IMR-90 (cell line): ENCODE results near the gene DCUN1D3. TPM values are rescaled to one million over a fixed set of nuclear protein-coding genes. Genes with fewer than 3 reads are reported as not detected.

Source experiments
- ATAC-seq: fragments of 200-7000 bp; cut with Tn5 transposase; 2 replicates; pipeline ENCODE4 v1.9.1; 2020; ENCODE audit warnings: low read depth, mild to moderate bottlenecking, moderate library complexity
- BruUV-seq: library from RNA; stranded (reverse); fragments of 400-500 nt; replicated peaks from 2 replicates; lab custom pipeline; 2021; lab: Mats Ljungman, UMichigan
- CTCF ChIA-PET: fragments of 300-600 bp; formaldehyde crosslinking; extraction: SDS; loops from one replicate; lab custom pipeline; 2021; ENCODE audit warnings: antibody characterized with exemption; lab: Yijun Ruan, JAX
- POLR2A ChIA-PET: fragments of 300-600 bp; sonication (Branson Sonifier 250); formaldehyde crosslinking; loops from one replicate; lab custom pipeline; 2022; ENCODE audit warnings: antibody characterized with exemption; ENCODE audit not compliant: unreplicated experiment; lab: Charles Lee
- DNase-seq: peaks from one replicate; pipeline ENCODE4 v3.0.0; 2013
- H2AFZ ChIP-seq: replicated peaks from 2 replicates; pipeline ENCODE3; 2013; ENCODE audit warnings: low read length, mild to moderate bottlenecking; ENCODE audit not compliant: poor library complexity
- H2AK5ac ChIP-seq: 2 replicates; pipeline ENCODE4 v1.6.1; 2013; ENCODE audit warnings: low read depth, low read length, inconsistent platforms
- H2AK9ac ChIP-seq: replicated peaks from 2 replicates; pipeline ENCODE3; 2013; ENCODE audit warnings: mild to moderate bottlenecking, low read depth, low read length, moderate library complexity; ENCODE audit not compliant: poor library complexity
- H2BK120ac ChIP-seq: 2 replicates; pipeline ENCODE4 v1.6.1; 2013; ENCODE audit warnings: low read depth, low read length, inconsistent platforms
- H2BK15ac ChIP-seq: 3 replicates; pipeline ENCODE4 v1.6.1; 2013; ENCODE audit warnings: low read depth, low read length, inconsistent platforms
- H2BK20ac ChIP-seq: 2 replicates; pipeline ENCODE4 v1.6.1; 2013; ENCODE audit warnings: low read depth, mild to moderate bottlenecking, inconsistent platforms, low read length, moderate library complexity
- H2BK5ac ChIP-seq: 2 replicates; pipeline ENCODE4 v1.6.1; 2013; ENCODE audit warnings: mild to moderate bottlenecking, low read depth, low read length, inconsistent platforms; ENCODE audit not compliant: poor library complexity, severe bottlenecking
- H3K14ac ChIP-seq: replicated peaks from 2 replicates; pipeline ENCODE4 v1.6.1; 2013; ENCODE audit warnings: low read depth, low read length, inconsistent platforms
- H3K18ac ChIP-seq: 2 replicates; pipeline ENCODE4 v1.6.1; 2013; ENCODE audit warnings: low read depth, low read length, control low read depth
- H3K23ac ChIP-seq: 2 replicates; pipeline ENCODE4 v1.6.1; 2013; ENCODE audit warnings: low read depth, low read length, inconsistent platforms
- H3K27ac ChIP-seq: 2 replicates; pipeline ENCODE4 v1.5.1; 2013; ENCODE audit warnings: mild to moderate bottlenecking, control low read depth, low read length; ENCODE audit not compliant: insufficient read depth
- H3K27me3 ChIP-seq: 2 replicates; pipeline ENCODE4 v1.6.1; 2013; ENCODE audit warnings: low read length; ENCODE audit not compliant: control insufficient read depth, insufficient read depth
- H3K36me3 ChIP-seq: 2 replicates; pipeline ENCODE4 v1.6.1; 2013; ENCODE audit warnings: low read length, mixed read lengths; ENCODE audit not compliant: control insufficient read depth, insufficient read depth
- H3K4ac ChIP-seq: 2 replicates; pipeline ENCODE4 v1.6.1; 2013; ENCODE audit warnings: low read depth, low read length, inconsistent platforms
- H3K4me1 ChIP-seq: 2 replicates; pipeline ENCODE4 v1.6.1; 2013; ENCODE audit warnings: low read length, mixed read lengths; ENCODE audit not compliant: control insufficient read depth, insufficient read depth
- H3K4me2 ChIP-seq: 2 replicates; pipeline ENCODE4 v1.6.1; 2013; ENCODE audit warnings: low read depth, mild to moderate bottlenecking, control low read depth, low read length, moderate library complexity
- H3K4me3 ChIP-seq: 2 replicates; pipeline ENCODE4 v1.5.1; 2013; ENCODE audit warnings: low read depth, mild to moderate bottlenecking, control low read depth, low read length, moderate library complexity; ENCODE audit not compliant: insufficient read depth
- H3K56ac ChIP-seq: 2 replicates; pipeline ENCODE4 v1.6.1; 2013; ENCODE audit warnings: low read length, inconsistent platforms; ENCODE audit not compliant: insufficient read depth; ENCODE audit errors: extremely low read depth
- H3K79me1 ChIP-seq, 2 experiments: 2 replicates each; pipeline ENCODE4 v1.6.1; 2013; ENCODE audit warnings: low read length in 2 of 2, inconsistent platforms in 1 of 2, low read depth in 1 of 2
- H3K9ac ChIP-seq: 2 replicates; pipeline ENCODE4 v1.6.1; 2013; ENCODE audit warnings: low read depth, low read length, control low read depth
- H3K9me1 ChIP-seq: 2 replicates; pipeline ENCODE4 v1.6.1; 2013; ENCODE audit warnings: low read length, inconsistent platforms; ENCODE audit not compliant: insufficient read depth
- H3K9me3 ChIP-seq: 2 replicates; pipeline ENCODE4 v1.6.1; 2013; ENCODE audit warnings: low read length; ENCODE audit not compliant: control insufficient read depth, insufficient read depth
- H4K20me1 ChIP-seq: 2 replicates; pipeline ENCODE4 v1.6.1; 2013; ENCODE audit warnings: low read length, inconsistent platforms; ENCODE audit not compliant: insufficient read depth
- H4K5ac ChIP-seq: 2 replicates; pipeline ENCODE4 v1.6.1; 2013; ENCODE audit warnings: mild to moderate bottlenecking, low read depth, low read length, control low read depth
- H4K8ac ChIP-seq, 2 experiments: 2 replicates each; pipeline ENCODE4 v1.6.1; 2013; ENCODE audit warnings: low read depth in 2 of 2, low read length in 2 of 2, control low read depth in 1 of 2, inconsistent platforms in 1 of 2
- H4K91ac ChIP-seq: 2 replicates; pipeline ENCODE4 v1.6.1; 2013; ENCODE audit warnings: low read depth, low read length, inconsistent platforms; ENCODE audit not compliant: insufficient read depth
- BHLHE40 ChIP-seq: fragments of 150-350 bp; IDR thresholded peaks from 2 replicates; pipeline ENCODE4 v1.6.1; 2016; ENCODE audit warnings: mild to moderate bottlenecking, low read depth, low read length
- CEBPB ChIP-seq: IDR thresholded peaks from 2 replicates; pipeline ENCODE4 v1.6.1; 2012; ENCODE audit warnings: low read depth, low read length, improper control_type of control experiment
- FOS ChIP-seq: fragments of 150-350 bp; IDR thresholded peaks from 2 replicates; pipeline ENCODE4 v1.6.1; 2016; ENCODE audit warnings: low read depth, low read length
- MAFK ChIP-seq: IDR thresholded peaks from 2 replicates; pipeline ENCODE4 v1.6.1; 2012; ENCODE audit warnings: low read depth, low read length, improper control_type of control experiment
- MAZ ChIP-seq: IDR thresholded peaks from 2 replicates; pipeline ENCODE4 v1.6.1; 2012; ENCODE audit warnings: low read depth, mild to moderate bottlenecking, low read length, improper control_type of control experiment, moderate library complexity, borderline replicate concordance
- RAD21 ChIP-seq: IDR thresholded peaks from 2 replicates; pipeline ENCODE4 v1.6.1; 2012; ENCODE audit warnings: low read length, improper control_type of control experiment
- SMC3 ChIP-seq: fragments of 150-350 bp; IDR thresholded peaks from 2 replicates; pipeline ENCODE4 v1.6.1; 2016; ENCODE audit warnings: low read depth, mild to moderate bottlenecking, antibody characterized with exemption, low read length, moderate library complexity
- WGBS, 2 experiments: methylation state at CpG; one replicate each; pipeline versions ENCODE4 v1.1.5 to v1.1.7; 2013; ENCODE audit warnings: missing lambda C conversion rate in 2 of 2; ENCODE audit not compliant: insufficient read length in 1 of 2; ENCODE audit errors: extremely low coverage in 2 of 2; 5-methylcytosine and 5-hydroxymethylcytosine counted together
- dilution Hi-C: fragments of 300-500 bp; cut with HindIII; formaldehyde crosslinking; loops from one replicate; pipeline ENCODE4 v1.14.3; 2018; ENCODE audit warnings: low sequenced_read_pairs; ENCODE audit not compliant: unreplicated experiment
- in situ Hi-C: fragments of 300-500 bp; cut with MboI; formaldehyde crosslinking; loops from 3 replicates; pipeline ENCODE4 v1.14.3; 2019; ENCODE audit warnings: low sequenced_read_pairs, inconsistent platforms, mixed read lengths
- intact Hi-C: fragments of 100-400 bp; cut with micrococcal nuclease; formaldehyde crosslinking; loops from 2 replicates; pipeline ENCODE4 v1.10.0; 2022
- polyA plus RNA-seq, 3 experiments: library from polyadenylated mRNA; depleted of rRNA; stranded (reverse); fragments of >200 nt; gene quantifications; 2 replicates each; pipeline ENCODE4 v1.2.3, GENCODE V29; 2012; ENCODE audit warnings: low replicate concordance in 1 of 3
- total RNA-seq: library from RNA; depleted of rRNA; stranded (reverse); fragments of >200 nt; gene quantifications from 2 replicates; pipeline ENCODE4 v1.2.3, GENCODE V29; 2012
- TF ChIP-seq, protein P1 (sequence below): conservative IDR thresholded peaks from 2 replicates; pipeline ENCODE4 v1.5.1; 2012; ENCODE audit warnings: mild to moderate bottlenecking, low read depth, low read length, improper control_type of control experiment

Gene DCUN1D3
- total and polyA plus RNA-seq, 2 of the 4 experiments (the other 2 are of a cell fraction): 8.1 to 42.3 TPM

DNA sequence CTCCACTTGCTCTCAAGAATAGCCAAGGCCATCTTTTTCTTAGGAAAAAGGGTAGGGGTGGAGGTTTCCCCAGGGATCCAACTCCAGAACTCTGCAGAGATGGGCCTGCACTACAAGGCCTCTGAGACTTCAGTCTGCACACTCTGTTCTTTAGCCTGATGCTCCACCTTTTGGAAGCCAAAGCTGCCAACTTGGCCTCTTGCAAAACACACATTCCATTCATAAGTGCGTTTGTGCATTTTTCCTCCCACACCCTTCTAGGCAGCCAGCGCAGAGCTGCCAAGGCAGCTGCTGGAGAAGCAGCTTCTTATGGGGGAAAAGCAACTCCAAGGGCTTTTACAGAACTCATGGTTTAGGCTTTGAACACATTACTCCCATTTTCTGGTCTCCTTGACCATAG is 48.6 kb downstream of the DCUN1D3 start:
- Histone ChIP-seq H3K27ac (peak overlapping the region; percentile 25; the same call in 1 of the 2 replicates), H3K27me3 (no peaks in the 10 kb centered on the region), H3K4me2 (no peak overlapping the region), H3K56ac (peak overlapping the region; percentile 71; the same call in 1 of the 2 replicates), H3K14ac (peak overlapping the region; percentile 49; the same call in 1 of the 2 replicates), H2AFZ (peak overlapping the region; percentile 5), H2BK15ac (peak overlapping the region; percentile 30; the same call in 1 of the 3 replicates), H2BK20ac (peak overlapping the region; percentile 75; the same call in 1 of the 2 replicates), H3K18ac (no peak overlapping the region), H2BK120ac (peak overlapping the region; percentile 83), H4K5ac (no peak overlapping the region), H4K8ac (peak overlapping the region in 1 of 2 experiments; percentile 65; a peak in 2 of 4 replicates), H3K4ac (peak overlapping the region; percentile 58), H3K4me3 (no peak overlapping the region), H3K23ac (peak overlapping the region; percentile 52; the same call in 1 of the 2 replicates), H3K79me1 (peaks cover 19 to 39% of the 10 kb centered on the region in 2 experiments; a peak in 3 of 4 replicates), H3K9ac (no peak overlapping the region), H4K20me1 (no peaks in the 10 kb centered on the region), H4K91ac (peak overlapping the region; percentile 63; the same call in 1 of the 2 replicates), H3K4me1 (peaks cover 13% of the 10 kb centered on the region), H2AK5ac (no peak overlapping the region), H2AK9ac (no peak overlapping the region), H3K9me3 (no peaks in the 10 kb centered on the region), H3K9me1 (peaks cover 8% of the 10 kb centered on the region), H2BK5ac (peak overlapping the region; percentile 78), H3K36me3 (peaks cover 12% of the 10 kb centered on the region)
- dilution Hi-C loops: no loop called here
- POLR2A ChIA-PET: interaction anchor here (0.5 to 0.7 kb wide), 4 partner anchors 20 to 84 kb away, joined by 3 to 9 read pairs (median 3); partner anchors contain the start of genes DCUN1D3 and LYRM1
- TF ChIP-seq FOS (no peak), MAZ (peak; percentile 46; the same call in 1 of the 2 replicates), MAFK (no peak), BHLHE40 (no peak; the same call in 1 of the 2 replicates), CEBPB (peak; percentile 97), RAD21 (peak; percentile 34; the same call in 1 of the 2 replicates), SMC3 (peak; percentile 31; the same call in 1 of the 2 replicates)
- TF ChIP-seq, protein P1, sequence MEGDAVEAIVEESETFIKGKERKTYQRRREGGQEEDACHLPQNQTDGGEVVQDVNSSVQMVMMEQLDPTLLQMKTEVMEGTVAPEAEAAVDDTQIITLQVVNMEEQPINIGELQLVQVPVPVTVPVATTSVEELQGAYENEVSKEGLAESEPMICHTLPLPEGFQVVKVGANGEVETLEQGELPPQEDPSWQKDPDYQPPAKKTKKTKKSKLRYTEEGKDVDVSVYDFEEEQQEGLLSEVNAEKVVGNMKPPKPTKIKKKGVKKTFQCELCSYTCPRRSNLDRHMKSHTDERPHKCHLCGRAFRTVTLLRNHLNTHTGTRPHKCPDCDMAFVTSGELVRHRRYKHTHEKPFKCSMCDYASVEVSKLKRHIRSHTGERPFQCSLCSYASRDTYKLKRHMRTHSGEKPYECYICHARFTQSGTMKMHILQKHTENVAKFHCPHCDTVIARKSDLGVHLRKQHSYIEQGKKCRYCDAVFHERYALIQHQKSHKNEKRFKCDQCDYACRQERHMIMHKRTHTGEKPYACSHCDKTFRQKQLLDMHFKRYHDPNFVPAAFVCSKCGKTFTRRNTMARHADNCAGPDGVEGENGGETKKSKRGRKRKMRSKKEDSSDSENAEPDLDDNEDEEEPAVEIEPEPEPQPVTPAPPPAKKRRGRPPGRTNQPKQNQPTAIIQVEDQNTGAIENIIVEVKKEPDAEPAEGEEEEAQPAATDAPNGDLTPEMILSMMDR: no peak
- in situ Hi-C loops: loop anchor here (5.0 kb wide), 3 partner anchors 236 to 446 kb away; partner anchors contain the start of gene LDAF1
- ATAC-seq (peak; percentile 80), DNase-seq (peak; percentile 92)
- no CpG with 5 or more reads among the region's 2 CpGs for WGBS, 2 experiments
- intact Hi-C loops: loop anchor here (1.0 to 5.0 kb wide), 4 partner anchors 45 to 449 kb away; partner anchors contain the start of genes DCUN1D3, ERI2, LYRM1 and REXO5
- BruUV-seq: no TSS peak
- CTCF ChIA-PET: interaction anchor here (0.6 to 1.7 kb wide), 6 partner anchors 47 to 337 kb away, joined by 3 to 6 read pairs (median 4); no protein-coding TSS in a partner anchor
